Fibroblast of lung (primary cell): Measurements from ENCODE around the gene LAMA5. TPM values are rescaled to one million over a fixed set of nuclear protein-coding genes. Genes with fewer than 3 reads are reported as not detected.

Experiments
- DNase-seq, 2 donors: peaks; one replicate each; pipeline versions ENCODE4 v3.0.0 to v3.0.0-alpha.2; 2010; ENCODE audit warnings: low read depth in 2 of 2
- H2AFZ ChIP-seq: 2 replicates; pipeline ENCODE4 v1.5.1; 2012; ENCODE audit warnings: low read length, control low read depth, inconsistent platforms
- H3K27ac ChIP-seq: 2 replicates; pipeline ENCODE4 v1.5.1; 2011; ENCODE audit warnings: low read length, control low read depth; ENCODE audit not compliant: insufficient read depth
- H3K27me3 ChIP-seq: 2 replicates; pipeline ENCODE4 v1.5.1; 2011; ENCODE audit warnings: mild to moderate bottlenecking, low read length; ENCODE audit not compliant: control insufficient read depth, insufficient read depth
- H3K36me3 ChIP-seq: 2 replicates; pipeline ENCODE4 v1.5.1; 2011; ENCODE audit warnings: low read length; ENCODE audit not compliant: control insufficient read depth, insufficient read depth
- H3K4me1 ChIP-seq: 2 replicates; pipeline ENCODE4 v1.5.1; 2011; ENCODE audit warnings: low read length; ENCODE audit not compliant: control insufficient read depth, insufficient read depth; ENCODE audit errors: extremely low read depth
- H3K4me2 ChIP-seq: 2 replicates; pipeline ENCODE4 v1.5.1; 2011; ENCODE audit warnings: low read length, control low read depth; ENCODE audit not compliant: insufficient read depth; ENCODE audit errors: extremely low read depth
- H3K4me3 ChIP-seq, 4 experiments: fragments of 200-600 bp in 1 of 4; sonication (generic) in 1 of 4; replicated peaks in 1 of 4; 2 replicates each; pipeline ENCODE4 v1.5.1; 2011 to 2016; ENCODE audit warnings: low read length in 4 of 4, low read depth in 3 of 4, mild to moderate bottlenecking in 3 of 4, control low read depth in 2 of 4, inconsistent platforms in 1 of 4, mixed read lengths in 1 of 4; ENCODE audit not compliant: insufficient read depth in 1 of 4; ENCODE audit errors: control extremely low read depth in 1 of 4
- H3K79me2 ChIP-seq: 2 replicates; pipeline ENCODE4 v1.5.1; 2012; ENCODE audit warnings: mild to moderate bottlenecking, low read length, inconsistent platforms; ENCODE audit not compliant: control insufficient read depth, insufficient read depth
- H3K9ac ChIP-seq: 2 replicates; pipeline ENCODE4 v1.5.1; 2011; ENCODE audit warnings: mild to moderate bottlenecking, low read length, control low read depth; ENCODE audit not compliant: insufficient read depth
- H3K9me3 ChIP-seq: 2 replicates; pipeline ENCODE4 v1.5.1; 2012; ENCODE audit warnings: low read depth, low read length; ENCODE audit not compliant: control insufficient read depth, insufficient read depth
- H4K20me1 ChIP-seq: 2 replicates; pipeline ENCODE4 v1.5.1; 2011; ENCODE audit warnings: low read length; ENCODE audit not compliant: control insufficient read depth, insufficient read depth; ENCODE audit errors: extremely low read depth
- EZH2 ChIP-seq: IDR thresholded peaks from 2 replicates; pipeline ENCODE4 v1.5.1; 2012; ENCODE audit warnings: low read length, control low read depth, mild to moderate bottlenecking; ENCODE audit errors: missing control alignments
- polyA plus RNA-seq, 2 donors: library from polyadenylated mRNA; depleted of rRNA in 1 of 2; stranded (reverse) in 1 of 2; unstranded in 1 of 2; fragments of >200 nt; gene quantifications; 2 replicates each; pipeline ENCODE4 v1.2.1, GENCODE V29; 2011 to 2012; ENCODE audit warnings: missing spikeins in 1 of 2
- total RNA-seq: library from RNA; depleted of rRNA; stranded (reverse); fragments of >200 nt; gene quantifications from 2 replicates; pipeline ENCODE4 v1.2.1, GENCODE V29; 2014
- TF ChIP-seq, protein P1 (sequence below), 2 donors: IDR thresholded peaks in 1 of 2; conservative IDR thresholded peaks in 1 of 2; 1 replicate in 1 of 2; 2 replicates in 1 of 2; pipeline ENCODE4 v1.5.1; 2011 to 2012; ENCODE audit warnings: low read length in 2 of 2, control low read depth in 1 of 2, inconsistent platforms in 1 of 2, low read depth in 1 of 2, mild to moderate bottlenecking in 1 of 2

LAMA5 gene
- total and polyA plus RNA-seq, 2 donors (not counting 1 experiment from before 2014, with no cell fraction given), result 1.5 to 81.6 TPM

DNA sequence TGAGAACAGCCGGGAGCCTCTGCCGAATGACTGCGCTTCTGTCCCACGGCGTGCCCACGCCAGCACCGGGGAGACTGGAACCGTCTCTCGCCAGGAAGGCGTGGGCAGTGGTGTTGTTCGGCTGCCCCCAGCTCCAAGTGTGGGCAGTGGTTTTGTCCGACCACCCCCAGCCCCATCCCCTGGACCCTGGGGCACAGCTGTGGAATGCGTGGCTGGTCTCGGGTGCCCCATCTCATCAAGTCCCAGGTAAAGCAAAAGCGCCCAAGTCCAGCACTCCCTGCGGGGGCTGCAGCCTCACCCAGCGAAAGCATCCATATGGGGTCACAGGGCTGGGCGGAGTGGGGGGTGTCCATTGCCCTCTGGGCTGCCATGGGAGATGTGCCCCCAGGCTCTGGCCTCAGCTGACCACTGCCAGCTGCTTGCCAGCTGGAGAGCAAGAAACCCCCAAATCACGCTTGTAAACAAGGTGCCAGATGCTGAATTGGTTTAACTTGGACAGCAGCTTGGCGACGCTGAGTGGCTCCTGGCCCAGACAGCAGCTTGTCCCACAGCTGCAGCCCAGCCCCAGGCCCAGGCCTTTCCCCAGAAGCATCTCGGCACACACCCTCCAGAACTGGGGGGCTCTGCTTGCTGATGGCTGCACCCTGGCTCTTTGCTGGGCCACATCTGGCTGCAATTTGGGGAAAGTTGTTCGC lies 35.5 kb upstream of the LAMA5 start:
- no peak for DNase-seq
- peaks cover 2% of the 10 kb centered on the region for H3K79me2 ChIP-seq
- H3K4me1 ChIP-seq, result peaks cover 11% of the 10 kb centered on the region
- no peak for TF ChIP-seq EZH2
- TF ChIP-seq, protein P1, sequence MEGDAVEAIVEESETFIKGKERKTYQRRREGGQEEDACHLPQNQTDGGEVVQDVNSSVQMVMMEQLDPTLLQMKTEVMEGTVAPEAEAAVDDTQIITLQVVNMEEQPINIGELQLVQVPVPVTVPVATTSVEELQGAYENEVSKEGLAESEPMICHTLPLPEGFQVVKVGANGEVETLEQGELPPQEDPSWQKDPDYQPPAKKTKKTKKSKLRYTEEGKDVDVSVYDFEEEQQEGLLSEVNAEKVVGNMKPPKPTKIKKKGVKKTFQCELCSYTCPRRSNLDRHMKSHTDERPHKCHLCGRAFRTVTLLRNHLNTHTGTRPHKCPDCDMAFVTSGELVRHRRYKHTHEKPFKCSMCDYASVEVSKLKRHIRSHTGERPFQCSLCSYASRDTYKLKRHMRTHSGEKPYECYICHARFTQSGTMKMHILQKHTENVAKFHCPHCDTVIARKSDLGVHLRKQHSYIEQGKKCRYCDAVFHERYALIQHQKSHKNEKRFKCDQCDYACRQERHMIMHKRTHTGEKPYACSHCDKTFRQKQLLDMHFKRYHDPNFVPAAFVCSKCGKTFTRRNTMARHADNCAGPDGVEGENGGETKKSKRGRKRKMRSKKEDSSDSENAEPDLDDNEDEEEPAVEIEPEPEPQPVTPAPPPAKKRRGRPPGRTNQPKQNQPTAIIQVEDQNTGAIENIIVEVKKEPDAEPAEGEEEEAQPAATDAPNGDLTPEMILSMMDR (conservative IDR thresholded peaks at IDR 0.05 in 1 of 2, IDR thresholded peaks at IDR 0.05 in 1 of 2; ENCODE audit: low read depth in 1 of 2, low read length in 2 of 2), result no peak
- H3K27me3 ChIP-seq, result no peaks in the 10 kb centered on the region
- no peak overlapping the region for H3K4me2 ChIP-seq
- no peak overlapping the region for H3K9ac ChIP-seq
- H4K20me1 ChIP-seq, result no peaks in the 10 kb centered on the region
- H3K4me3 ChIP-seq, result no peak overlapping the region
- no peaks in the 10 kb centered on the region for H3K36me3 ChIP-seq
- H3K9me3 ChIP-seq, result no peaks in the 10 kb centered on the region
- no peak overlapping the region for H3K27ac ChIP-seq
- H2AFZ ChIP-seq, result no peak overlapping the region

GRCh38 chr20:62401331-62401779 lies 34.2 kb upstream of the LAMA5 start:
- no peak overlapping the region for H2AFZ ChIP-seq

DNA sequence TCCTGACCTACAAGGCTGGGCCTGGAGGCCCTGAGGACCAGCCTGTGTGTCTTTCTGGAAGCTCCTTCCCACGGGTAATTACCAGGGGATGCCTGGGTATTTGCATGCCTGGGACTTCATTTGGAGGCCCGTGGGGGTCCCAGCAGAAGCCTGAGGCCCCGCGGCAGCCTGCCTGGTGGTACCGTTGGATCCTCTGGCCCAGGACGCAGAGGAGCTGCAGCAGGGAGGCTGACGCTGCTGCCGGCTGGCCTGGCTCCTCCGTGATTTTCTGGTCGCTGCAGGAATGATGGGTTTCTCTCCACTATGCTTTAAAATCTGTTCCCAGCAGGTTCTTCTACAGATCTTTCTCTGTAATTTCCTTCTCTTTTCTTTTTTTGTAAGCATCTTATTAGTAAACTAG lies 33.4 kb upstream of the LAMA5 start:
- Histone ChIP-seq H3K4me1 (peaks cover 2% of the 10 kb centered on the region), H3K27me3 (no peaks in the 10 kb centered on the region), H3K79me2 (no peaks in the 10 kb centered on the region), H2AFZ (no peak overlapping the region), H4K20me1 (no peaks in the 10 kb centered on the region), H3K9me3 (no peaks in the 10 kb centered on the region), H3K4me2 (no peak overlapping the region), H3K36me3 (no peaks in the 10 kb centered on the region), H3K9ac (no peak overlapping the region), H3K27ac (no peak overlapping the region), H3K4me3 (no peak overlapping the region)
- DNase-seq, result no peak
- no peak for TF ChIP-seq EZH2
- TF ChIP-seq, protein P1 (conservative IDR thresholded peaks at IDR 0.05 in 1 of 2, IDR thresholded peaks at IDR 0.05 in 1 of 2; ENCODE audit: low read depth in 1 of 2, low read length in 2 of 2), result no peak

More at GRCh38 chr20:62401331-62401779, 34.2 kb upstream of the LAMA5 start:
- Histone ChIP-seq H3K27me3 (no peaks in the 10 kb centered on the region), H3K9me3 (no peaks in the 10 kb centered on the region), H3K27ac (no peak overlapping the region), H3K4me1 (peaks cover 9% of the 10 kb centered on the region), H3K79me2 (no peaks in the 10 kb centered on the region), H3K4me3 (no peak overlapping the region), H3K9ac (no peak overlapping the region), H3K4me2 (no peak overlapping the region), H4K20me1 (no peaks in the 10 kb centered on the region), H3K36me3 (no peaks in the 10 kb centered on the region)
- TF ChIP-seq, protein P1 (conservative IDR thresholded peaks at IDR 0.05 in 1 of 2, IDR thresholded peaks at IDR 0.05 in 1 of 2; ENCODE audit: low read depth in 1 of 2, low read length in 2 of 2), result no peak
- no peak for TF ChIP-seq EZH2
- DNase-seq, result no peak
